GM18498 (cell line): ENCODE data around the gene FOCAD.

Experiments used
- ATAC-seq: cut with Tn5 transposase; IDR thresholded peaks from one replicate; pipeline ENCODE4 v1.9.1; 2021; ENCODE audit warnings: mild to moderate bottlenecking, moderate library complexity; ENCODE audit not compliant: unreplicated experiment

The FOCAD gene

GRCh38 chr9:20786807-20787206, 102.7 kb downstream of the FOCAD start:
- no peak for ATAC-seq

DNA sequence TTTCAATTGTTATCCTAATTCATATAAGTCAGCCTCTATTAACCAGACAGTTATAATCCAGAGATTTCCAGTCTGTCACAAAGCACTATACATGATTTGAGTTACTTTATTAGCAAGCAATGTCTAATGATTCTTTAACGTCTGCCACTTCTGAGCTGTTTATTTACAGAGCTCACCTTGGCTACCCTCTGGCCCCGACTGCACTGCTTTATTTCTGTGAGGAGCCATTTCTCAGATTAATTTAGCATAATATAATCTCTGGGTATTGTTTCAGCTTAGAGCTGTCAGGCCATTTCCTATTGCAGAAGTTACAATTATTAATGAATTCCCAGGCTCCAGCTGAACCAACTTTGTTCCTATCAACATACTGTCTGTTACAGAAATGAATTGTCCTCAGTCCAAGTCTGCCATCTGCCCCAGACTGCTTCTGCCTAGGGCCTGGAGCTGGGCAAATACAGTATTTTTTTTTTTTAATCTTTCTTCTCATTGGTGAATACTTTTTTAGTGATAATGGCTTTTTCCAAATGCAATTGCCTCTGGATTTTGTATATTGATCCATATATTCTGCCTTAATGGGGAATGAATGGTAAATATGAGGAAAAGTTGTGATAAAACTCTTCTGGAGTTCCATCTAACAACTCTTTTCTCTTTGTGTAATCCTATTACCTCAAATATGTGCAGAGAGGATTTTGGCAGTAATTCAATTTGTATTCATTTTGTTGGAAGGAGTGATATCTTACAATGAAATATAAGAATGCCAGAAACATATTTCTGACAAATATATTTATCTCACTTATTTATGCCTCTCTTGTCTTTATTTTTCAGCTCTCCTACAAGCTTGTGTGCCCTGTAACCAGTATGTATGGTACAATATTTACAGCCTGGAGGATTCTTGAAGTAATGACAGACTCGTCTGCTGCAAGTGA, 104.7 kb downstream of the FOCAD start:
- ATAC-seq = no peak

DNA sequence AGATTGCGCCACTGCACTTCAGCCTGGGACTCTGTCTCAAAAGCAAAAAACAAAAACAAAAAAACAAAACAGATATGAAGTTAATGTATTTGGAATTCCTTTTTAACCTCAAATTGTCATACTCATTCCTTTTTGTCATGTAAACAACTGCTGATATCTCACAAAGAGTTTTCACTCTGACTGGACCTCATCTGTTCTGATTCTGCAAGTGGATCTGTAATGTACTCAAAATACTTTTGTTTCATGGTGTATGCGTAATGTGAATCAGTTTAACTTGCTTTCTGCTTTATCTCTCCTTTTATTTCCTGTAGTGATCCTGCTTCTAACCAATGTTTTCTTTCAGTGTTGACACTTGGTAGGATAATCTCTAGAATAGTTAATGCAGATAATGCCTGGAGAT, 106.7 kb downstream of the FOCAD start:
- ATAC-seq = no peak

GRCh38 chr9:20791682-20792081, 107.6 kb downstream of the FOCAD start:
- ATAC-seq = no peak

- ATAC-seq = no peak
These were observed 120.6 kb downstream of the FOCAD start for GRCh38 chr9:20804489-20805250.

DNA sequence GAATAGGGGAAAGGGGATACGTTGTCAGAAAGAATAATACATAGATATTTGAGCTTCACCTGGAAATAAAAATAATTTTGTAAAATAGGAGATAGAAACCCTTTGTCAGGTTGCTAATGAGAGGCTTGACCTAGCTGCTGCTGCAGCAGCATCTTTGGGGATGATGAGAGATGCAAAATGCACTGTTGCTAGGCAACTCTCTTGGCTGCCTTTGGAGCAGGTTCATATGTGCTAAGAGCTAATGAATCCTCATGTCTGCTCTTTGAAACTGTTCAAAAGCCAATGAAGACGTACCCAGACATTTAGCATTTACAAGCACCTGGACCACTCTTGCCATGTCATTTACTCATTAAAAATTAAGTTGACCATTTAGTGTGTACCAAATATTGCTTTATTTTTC, 121.7 kb downstream of the FOCAD start:
- no peak for ATAC-seq

GRCh38 chr9:20808002-20808401, 123.9 kb downstream of the FOCAD start:
- no peak for ATAC-seq

DNA sequence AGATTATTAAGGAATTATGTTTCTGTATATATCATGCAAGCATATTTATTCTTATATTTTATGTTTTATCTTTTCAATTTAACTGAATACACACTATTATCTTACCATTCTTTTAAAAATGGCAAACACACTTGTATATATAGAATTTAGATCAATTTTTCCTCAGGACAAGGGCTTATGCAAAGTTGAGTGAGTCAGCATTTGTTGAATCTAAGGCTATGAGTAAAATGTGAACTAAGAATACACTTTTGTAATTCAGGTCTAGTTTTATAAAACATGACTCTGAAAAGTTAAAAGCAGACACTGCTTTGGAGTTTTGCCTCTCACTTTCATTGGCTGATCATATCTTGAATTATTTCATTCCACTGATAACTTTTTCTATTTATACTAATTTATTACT, 127.8 kb downstream of the FOCAD start:
- ATAC-seq = no peak

- no peak for ATAC-seq
These were observed 132.1 kb downstream of the FOCAD start for GRCh38 chr9:20815923-20816703.

DNA sequence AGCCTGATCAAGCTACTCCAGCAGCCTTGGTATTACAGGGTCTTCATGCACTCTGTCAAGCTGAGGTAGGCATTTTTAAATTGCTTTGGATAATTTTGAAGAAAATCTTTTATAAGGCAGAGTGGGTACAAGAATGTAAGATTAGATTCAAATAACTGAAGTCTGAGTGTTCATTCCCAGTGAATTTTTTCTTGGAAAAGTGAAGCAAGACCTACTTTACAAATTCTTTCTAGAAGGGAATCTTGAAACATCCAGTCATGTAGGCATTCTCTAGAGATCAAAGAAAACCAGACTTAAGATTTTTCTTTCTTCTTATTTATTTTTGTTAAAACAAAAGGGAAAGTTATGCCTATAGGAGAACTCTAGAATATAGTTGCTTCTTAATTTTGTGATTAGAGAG, 139.0 kb downstream of the FOCAD start:
- no peak for ATAC-seq

- ATAC-seq = no peak
These were observed 147.0 kb downstream of the FOCAD start for GRCh38 chr9:20831028-20831427.

GRCh38 chr9:20832775-20833174, 148.7 kb downstream of the FOCAD start:
- no peak for ATAC-seq

DNA sequence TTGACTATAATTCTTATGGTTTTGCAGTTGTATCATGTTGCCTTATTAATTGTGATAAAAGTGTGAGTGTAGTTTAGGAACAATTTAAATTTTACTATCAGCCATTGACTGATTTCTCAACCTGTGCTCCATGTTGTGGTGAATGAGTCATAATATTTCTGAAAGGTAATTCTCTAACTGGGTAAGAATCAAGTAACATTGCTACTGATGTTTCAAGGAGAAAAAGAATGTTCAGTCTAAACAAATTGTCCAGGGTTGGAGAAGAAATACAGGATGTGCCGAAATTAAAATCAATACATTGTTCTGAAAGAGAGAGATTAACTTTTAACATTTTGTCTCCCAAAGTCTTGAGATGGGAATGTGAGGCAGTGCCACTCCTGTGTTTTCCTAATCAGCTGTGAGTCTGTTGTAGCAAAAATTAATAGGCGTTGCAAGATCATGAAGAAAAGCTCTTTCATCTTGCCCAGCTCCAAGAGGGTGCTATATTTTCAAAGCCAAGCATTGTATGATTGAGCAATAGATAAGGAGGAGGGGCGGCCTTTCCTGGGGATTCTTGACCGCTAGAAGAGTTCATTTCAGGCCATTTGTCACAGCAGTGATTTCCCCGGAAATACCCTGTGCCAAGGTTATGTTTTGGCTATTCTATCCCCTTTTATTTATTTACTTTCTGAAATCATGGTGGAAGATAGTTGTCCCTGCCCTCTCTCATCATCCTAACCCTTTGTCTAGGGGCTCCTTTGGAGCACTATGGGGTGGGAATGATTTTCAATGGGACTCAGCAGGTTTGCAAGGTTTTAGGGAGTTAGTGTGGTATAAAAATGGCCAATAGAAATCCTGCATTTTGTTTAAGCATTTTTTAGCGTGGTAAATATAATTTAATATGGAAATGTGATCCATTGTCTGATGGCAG, 151.6 kb downstream of the FOCAD start:
- ATAC-seq = no peak

GRCh38 chr9:20837166-20837565, 153.1 kb downstream of the FOCAD start:
- ATAC-seq = no peak

- no peak for ATAC-seq
These were observed 154.2 kb downstream of the FOCAD start for GRCh38 chr9:20838218-20838617.

DNA sequence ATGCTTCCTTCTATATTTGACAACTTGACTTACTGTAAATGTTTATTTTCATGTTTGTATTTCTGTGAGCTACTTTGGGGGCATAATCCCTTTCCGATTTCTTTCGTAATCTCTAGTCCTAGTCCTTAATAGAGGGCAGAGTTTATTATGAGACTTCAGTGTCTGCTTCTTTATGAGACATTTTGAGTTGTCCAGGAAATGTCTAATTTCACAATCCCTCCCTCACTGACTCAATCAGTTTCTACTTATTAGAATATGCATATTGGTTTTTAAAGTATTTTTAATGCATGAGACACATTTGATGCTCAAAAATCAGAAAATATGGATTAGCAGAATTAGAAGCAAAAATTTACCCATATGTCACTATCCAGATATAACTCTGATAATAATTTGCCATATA, 160.9 kb downstream of the FOCAD start:
- no peak for ATAC-seq

DNA sequence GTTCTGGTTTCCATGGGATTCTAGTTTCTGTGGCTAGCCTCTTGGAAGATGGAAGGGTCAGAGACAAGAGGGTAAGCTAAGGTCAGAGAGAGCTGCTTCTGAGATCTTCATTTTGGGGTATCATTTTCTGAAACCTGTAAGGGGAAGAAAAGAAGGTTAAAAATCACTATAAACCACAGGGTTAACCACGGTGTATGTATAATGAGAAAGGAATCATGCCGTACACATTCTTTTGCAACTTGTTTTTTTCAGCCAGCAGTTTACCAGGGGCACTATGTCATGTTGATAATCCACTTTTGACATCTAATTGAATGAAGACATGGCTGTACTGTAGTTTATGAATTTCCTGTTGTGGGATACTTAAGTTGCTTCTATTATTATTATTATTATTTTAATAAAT, 164.4 kb downstream of the FOCAD start:
- ATAC-seq = no peak

- ATAC-seq = no peak
These were observed 169.8 kb downstream of the FOCAD start for GRCh38 chr9:20853866-20854265.

- no peak for ATAC-seq
These were observed 170.4 kb downstream of the FOCAD start for GRCh38 chr9:20854444-20854843.

DNA sequence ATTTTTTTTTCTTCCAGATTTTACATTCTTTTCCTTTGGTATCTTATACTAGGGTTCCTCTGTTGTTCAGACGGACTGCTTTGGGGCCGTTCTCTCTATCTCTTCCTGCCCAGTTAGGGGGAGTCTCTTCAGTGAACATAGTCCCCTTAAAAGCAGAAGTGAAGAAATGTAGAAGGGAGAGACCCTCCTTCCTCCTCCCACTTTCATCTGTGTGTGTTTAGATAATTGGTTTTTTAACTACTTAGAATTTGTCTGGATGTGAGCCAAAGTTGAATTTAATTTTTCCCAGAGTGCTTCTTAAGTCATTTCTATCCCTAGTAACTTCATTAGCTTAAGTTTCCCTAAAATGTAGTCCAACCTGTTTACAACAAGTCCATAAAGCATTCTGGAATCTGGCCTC, 179.9 kb downstream of the FOCAD start:
- no peak for ATAC-seq
